WTC11 (cell line): ENCODE results near the gene ECM2.

Experiments
- CTCF ChIP-seq: fragments of 200-600 bp; IDR thresholded peaks from 2 replicates; pipeline ENCODE4 v1.8.0; 2022; ENCODE audit warnings: antibody characterized with exemption
- ETV6 ChIP-seq: sonication (generic); formaldehyde crosslinking; IDR thresholded peaks from 2 replicates; pipeline ENCODE4 v1.8.1; 2022; ENCODE audit warnings: mild to moderate bottlenecking, missing genetic modification reagents
- FOXK1 ChIP-seq: sonication (generic); formaldehyde crosslinking; IDR thresholded peaks from 2 replicates; pipeline ENCODE4 v1.8.0; 2022; ENCODE audit warnings: mild to moderate bottlenecking, moderate library complexity, missing genetic modification reagents
- FOXP4 ChIP-seq: sonication (generic); formaldehyde crosslinking; IDR thresholded peaks from 2 replicates; pipeline ENCODE4 v1.8.0; 2022; ENCODE audit warnings: mild to moderate bottlenecking, missing genetic modification reagents
- HMGA2 ChIP-seq: fragments of 250-450 bp; sonication (Bioruptor Pico); IDR thresholded peaks from 2 replicates; pipeline ENCODE4 v1.4.0; 2021; ENCODE audit warnings: mild to moderate bottlenecking, moderate library complexity
- JUN ChIP-seq: sonication (generic); formaldehyde crosslinking; IDR thresholded peaks from 2 replicates; pipeline ENCODE4 v1.8.0; 2023; ENCODE audit warnings: mild to moderate bottlenecking, missing genetic modification reagents
- MAX ChIP-seq: sonication (generic); formaldehyde crosslinking; IDR thresholded peaks from 2 replicates; pipeline ENCODE4 v1.8.0; 2022; ENCODE audit warnings: mild to moderate bottlenecking, missing genetic modification reagents
- NR1H2 ChIP-seq: sonication (generic); formaldehyde crosslinking; IDR thresholded peaks from 2 replicates; pipeline ENCODE4 v1.9.0; 2021; ENCODE audit warnings: mild to moderate bottlenecking, moderate library complexity, missing genetic modification reagents
- NR2C2 ChIP-seq: sonication (generic); formaldehyde crosslinking; IDR thresholded peaks from 2 replicates; pipeline ENCODE4 v1.8.0; 2022; ENCODE audit warnings: mild to moderate bottlenecking, missing genetic modification reagents
- USF1 ChIP-seq: sonication (generic); formaldehyde crosslinking; IDR thresholded peaks from 2 replicates; pipeline ENCODE4 v1.8.0; 2022; ENCODE audit warnings: mild to moderate bottlenecking, missing genetic modification reagents
- ZNF281 ChIP-seq: sonication (generic); formaldehyde crosslinking; IDR thresholded peaks from 2 replicates; pipeline ENCODE4 v1.8.0; 2023; ENCODE audit warnings: mild to moderate bottlenecking, missing genetic modification reagents
- TF ChIP-seq, protein P1 (sequence below): sonication (generic); formaldehyde crosslinking; IDR thresholded peaks from 2 replicates; pipeline ENCODE4 v1.8.1; 2022; ENCODE audit warnings: low read depth, missing genetic modification reagents, borderline replicate concordance
- TF ChIP-seq, protein P2 (sequence below): sonication (generic); formaldehyde crosslinking; IDR thresholded peaks from 2 replicates; pipeline ENCODE4 v1.8.1; 2023; ENCODE audit warnings: mild to moderate bottlenecking, missing genetic modification reagents, moderate library complexity

DNA sequence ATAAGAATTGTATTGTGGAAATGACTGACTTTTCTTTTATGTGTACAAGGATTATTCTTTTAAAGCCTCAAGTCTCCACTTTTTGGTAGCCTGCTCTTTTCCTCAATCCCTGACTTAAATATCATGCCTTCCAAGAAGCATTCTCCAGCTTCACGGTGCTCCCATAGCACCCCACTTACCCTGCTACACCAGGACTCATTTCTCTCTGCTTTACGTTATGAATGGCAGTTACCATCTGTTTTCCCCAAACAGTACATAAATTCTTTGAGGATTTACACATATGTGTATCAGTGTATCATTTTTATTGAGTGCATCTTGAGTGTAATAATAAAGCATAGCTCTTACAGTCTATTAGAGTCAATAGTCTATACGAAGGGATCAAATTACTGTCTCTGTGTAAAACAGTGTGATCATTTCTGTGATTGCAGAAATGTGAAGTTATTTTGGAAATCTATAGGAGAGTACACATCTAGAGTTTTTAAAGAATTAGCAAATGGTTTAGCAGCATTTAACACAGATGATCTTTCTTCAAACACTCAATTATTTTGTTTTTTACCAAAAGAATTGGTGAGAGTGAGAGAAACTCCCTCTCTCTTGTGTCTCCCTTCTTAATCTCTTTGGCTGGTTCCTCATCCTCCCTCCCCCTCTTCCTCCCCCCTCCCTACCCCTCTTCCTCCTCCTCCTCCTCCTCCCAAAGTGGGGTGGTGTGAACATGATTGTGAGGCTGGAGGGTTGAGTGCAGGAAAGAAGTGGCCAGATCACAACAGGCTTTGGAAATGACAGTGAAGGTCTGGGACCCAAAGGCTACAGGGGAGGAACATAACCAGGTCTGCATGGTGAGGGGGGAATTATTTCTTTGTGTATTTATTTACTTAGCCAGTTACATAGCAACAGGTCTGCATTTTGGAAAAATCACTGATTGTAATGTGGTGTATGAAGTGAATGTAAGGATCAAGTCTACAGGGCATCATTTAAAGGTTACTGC lies 27.6 kb upstream of the ECM2 start:
- no peak for TF ChIP-seq MAX (CRISPR knock-in tag)
- TF ChIP-seq CTCF, result no peak
- TF ChIP-seq ETV6 (CRISPR knock-in tag), result no peak
- TF ChIP-seq, protein P1, sequence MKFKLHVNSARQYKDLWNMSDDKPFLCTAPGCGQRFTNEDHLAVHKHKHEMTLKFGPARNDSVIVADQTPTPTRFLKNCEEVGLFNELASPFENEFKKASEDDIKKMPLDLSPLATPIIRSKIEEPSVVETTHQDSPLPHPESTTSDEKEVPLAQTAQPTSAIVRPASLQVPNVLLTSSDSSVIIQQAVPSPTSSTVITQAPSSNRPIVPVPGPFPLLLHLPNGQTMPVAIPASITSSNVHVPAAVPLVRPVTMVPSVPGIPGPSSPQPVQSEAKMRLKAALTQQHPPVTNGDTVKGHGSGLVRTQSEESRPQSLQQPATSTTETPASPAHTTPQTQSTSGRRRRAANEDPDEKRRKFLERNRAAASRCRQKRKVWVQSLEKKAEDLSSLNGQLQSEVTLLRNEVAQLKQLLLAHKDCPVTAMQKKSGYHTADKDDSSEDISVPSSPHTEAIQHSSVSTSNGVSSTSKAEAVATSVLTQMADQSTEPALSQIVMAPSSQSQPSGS (CRISPR knock-in tag), result no peak
- TF ChIP-seq JUN (CRISPR knock-in tag), result no peak
- TF ChIP-seq HMGA2 (CRISPR knock-in tag), result no peak
- TF ChIP-seq FOXP4 (CRISPR knock-in tag), result no peak
- no peak for TF ChIP-seq FOXK1
- TF ChIP-seq, protein P2, sequence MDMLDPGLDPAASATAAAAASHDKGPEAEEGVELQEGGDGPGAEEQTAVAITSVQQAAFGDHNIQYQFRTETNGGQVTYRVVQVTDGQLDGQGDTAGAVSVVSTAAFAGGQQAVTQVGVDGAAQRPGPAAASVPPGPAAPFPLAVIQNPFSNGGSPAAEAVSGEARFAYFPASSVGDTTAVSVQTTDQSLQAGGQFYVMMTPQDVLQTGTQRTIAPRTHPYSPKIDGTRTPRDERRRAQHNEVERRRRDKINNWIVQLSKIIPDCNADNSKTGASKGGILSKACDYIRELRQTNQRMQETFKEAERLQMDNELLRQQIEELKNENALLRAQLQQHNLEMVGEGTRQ (CRISPR knock-in tag), result no peak
- TF ChIP-seq USF1 (CRISPR knock-in tag), result no peak
- TF ChIP-seq NR1H2, result no peak
- TF ChIP-seq ZNF281, result no peak
- TF ChIP-seq NR2C2 (CRISPR knock-in tag), result no peak
